ENCODE data around the gene IPO11.

Gene IPO11

DNA sequence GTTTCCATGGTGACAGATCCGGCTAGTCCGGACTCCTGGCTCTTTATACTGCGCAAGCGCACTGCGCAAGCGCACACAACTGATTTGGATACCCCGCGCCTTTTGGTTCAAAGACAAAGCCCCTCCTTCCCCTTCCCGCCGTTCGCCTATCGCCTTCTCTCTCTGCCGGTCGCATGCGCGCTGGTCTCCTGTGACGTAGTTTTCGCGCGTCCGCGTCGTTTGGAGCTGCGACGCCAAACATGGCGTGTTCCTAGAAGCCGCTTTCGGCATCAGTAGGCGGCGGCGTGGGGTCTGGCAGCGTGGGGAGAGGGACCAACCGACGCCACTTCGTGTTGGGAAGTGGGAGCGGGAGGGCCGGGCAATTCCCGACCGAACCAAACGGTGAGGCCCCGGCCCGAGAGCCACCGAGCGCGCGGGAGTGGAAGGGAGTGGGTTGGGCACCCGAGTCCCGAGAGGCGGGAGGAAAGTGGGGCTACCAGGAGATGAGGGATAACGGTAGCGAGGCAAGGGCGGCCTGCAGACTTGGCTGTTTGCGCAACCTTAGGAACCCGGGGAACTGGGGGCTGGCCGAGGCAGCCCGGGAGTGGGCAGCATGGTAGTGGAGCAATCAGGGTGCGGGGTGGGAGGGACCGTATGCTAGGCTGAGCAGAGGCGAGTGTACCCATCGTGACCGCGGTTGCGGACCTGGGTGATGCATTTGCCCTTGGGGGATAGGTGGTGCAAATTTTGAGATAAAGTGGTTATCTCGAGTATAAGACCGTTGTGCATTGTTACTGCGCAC lies at the start of gene IPO11:
TSS of gene IPO11 (plus strand) at position 215 of the 781 bp plus-strand sequence. CDS start 24,517 bp downstream, outside the sequence.
- Histone ChIP-seq H3K27ac (ENCODE audit: low read depth, low read length) (no peak within 1 kb of the TSS), H3K9me3 (ENCODE audit: insufficient read depth, low read length) (no peaks in the 10 kb centered on the region), H3K9me2 (replicated peaks; ENCODE audit: insufficient read depth, low read length) (no peaks in the 10 kb centered on the region), H2AFZ (ENCODE audit: low read depth, low read length, severe bottlenecking) (peak within 1 kb of the TSS; percentile 97), H3K79me2 (ENCODE audit: insufficient read depth, low read length) (peaks cover 49% of the 10 kb centered on the region), H3K36me3 (ENCODE audit: low read length) (no peaks in the 10 kb centered on the region), H3F3A (ENCODE audit: insufficient read depth) (0 out of 2 replicates have a peak, but pooled peaks cover 3% of the 10 kb centered on the region), H3K27me3 (ENCODE audit: low read length) (no peaks in the 10 kb centered on the region), H3K4me2 (ENCODE audit: low read depth, low read length, poor library complexity, severe bottlenecking) (peak within 1 kb of the TSS; percentile 97), H3K9ac (ENCODE audit: low read length) (peak within 1 kb of the TSS; percentile 76), H3K4me3 (ENCODE audit: insufficient read depth, low read length, poor library complexity, severe bottlenecking) (peak within 1 kb of the TSS; percentile 90), H4K20me1 (ENCODE audit: low read depth, low read length) (peaks cover 3% of the 10 kb centered on the region; the same call in 1 of the 2 replicates)
- TF ChIP-seq, protein P1, sequence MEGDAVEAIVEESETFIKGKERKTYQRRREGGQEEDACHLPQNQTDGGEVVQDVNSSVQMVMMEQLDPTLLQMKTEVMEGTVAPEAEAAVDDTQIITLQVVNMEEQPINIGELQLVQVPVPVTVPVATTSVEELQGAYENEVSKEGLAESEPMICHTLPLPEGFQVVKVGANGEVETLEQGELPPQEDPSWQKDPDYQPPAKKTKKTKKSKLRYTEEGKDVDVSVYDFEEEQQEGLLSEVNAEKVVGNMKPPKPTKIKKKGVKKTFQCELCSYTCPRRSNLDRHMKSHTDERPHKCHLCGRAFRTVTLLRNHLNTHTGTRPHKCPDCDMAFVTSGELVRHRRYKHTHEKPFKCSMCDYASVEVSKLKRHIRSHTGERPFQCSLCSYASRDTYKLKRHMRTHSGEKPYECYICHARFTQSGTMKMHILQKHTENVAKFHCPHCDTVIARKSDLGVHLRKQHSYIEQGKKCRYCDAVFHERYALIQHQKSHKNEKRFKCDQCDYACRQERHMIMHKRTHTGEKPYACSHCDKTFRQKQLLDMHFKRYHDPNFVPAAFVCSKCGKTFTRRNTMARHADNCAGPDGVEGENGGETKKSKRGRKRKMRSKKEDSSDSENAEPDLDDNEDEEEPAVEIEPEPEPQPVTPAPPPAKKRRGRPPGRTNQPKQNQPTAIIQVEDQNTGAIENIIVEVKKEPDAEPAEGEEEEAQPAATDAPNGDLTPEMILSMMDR (IDR thresholded peaks at IDR 0.05; ENCODE audit: insufficient read depth, low read length, poor library complexity, severe bottlenecking) = no peak
- no peak for TF ChIP-seq EZH2phosphoT487 (conservative IDR thresholded peaks at IDR 0.05; ENCODE audit: low read length)

DNA sequence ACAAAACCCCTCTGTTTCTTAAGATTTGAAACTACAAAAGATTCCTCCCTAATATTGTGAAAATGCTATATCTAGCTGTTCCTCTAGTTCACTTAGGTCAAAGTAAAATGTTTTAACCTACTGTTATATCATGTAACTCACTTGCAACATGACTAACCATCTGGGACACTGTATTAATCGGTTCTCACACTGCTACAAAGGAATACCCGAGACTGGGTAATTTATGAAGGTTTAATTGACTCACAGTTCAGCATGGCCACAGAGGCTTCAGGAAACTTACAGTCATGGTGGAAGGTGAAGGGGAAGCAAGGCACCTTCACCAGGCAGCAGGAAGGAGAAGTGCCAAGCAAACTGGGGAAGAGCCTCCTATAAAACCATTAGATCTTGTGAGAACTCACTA lies 43.5 kb upstream of the IPO11 start:
- no peak overlapping the region for H3K27ac ChIP-seq (ENCODE audit: low read depth, low read length)
- no peaks in the 10 kb centered on the region for H3K9me2 ChIP-seq (replicated peaks; ENCODE audit: insufficient read depth, low read length)
- H2AFZ ChIP-seq (ENCODE audit: low read depth, low read length, severe bottlenecking) = no peak overlapping the region
- TF ChIP-seq EZH2phosphoT487 (conservative IDR thresholded peaks at IDR 0.05; ENCODE audit: low read length) = no peak
- TF ChIP-seq, protein P1 (IDR thresholded peaks at IDR 0.05; ENCODE audit: insufficient read depth, low read length, poor library complexity, severe bottlenecking) = no peak
- no peak overlapping the region for H3K4me2 ChIP-seq (ENCODE audit: low read depth, low read length, poor library complexity, severe bottlenecking)
- H3K9ac ChIP-seq (ENCODE audit: low read length) = no peak overlapping the region
- no peaks in the 10 kb centered on the region for H3K9me3 ChIP-seq (ENCODE audit: insufficient read depth, low read length)
- peaks cover 10% of the 10 kb centered on the region; the same call in 1 of the 2 replicates for H3F3A ChIP-seq (ENCODE audit: insufficient read depth)
- H3K27me3 ChIP-seq (ENCODE audit: low read length) = no peaks in the 10 kb centered on the region
- H3K4me3 ChIP-seq (ENCODE audit: insufficient read depth, low read length, poor library complexity, severe bottlenecking) = no peak overlapping the region
- peaks cover 55% of the 10 kb centered on the region; the same call in 1 of the 2 replicates for H3K36me3 ChIP-seq (ENCODE audit: low read length)
- no peaks in the 10 kb centered on the region for H3K79me2 ChIP-seq (ENCODE audit: insufficient read depth, low read length)
- no peaks in the 10 kb centered on the region for H4K20me1 ChIP-seq (ENCODE audit: low read depth, low read length)

DNA sequence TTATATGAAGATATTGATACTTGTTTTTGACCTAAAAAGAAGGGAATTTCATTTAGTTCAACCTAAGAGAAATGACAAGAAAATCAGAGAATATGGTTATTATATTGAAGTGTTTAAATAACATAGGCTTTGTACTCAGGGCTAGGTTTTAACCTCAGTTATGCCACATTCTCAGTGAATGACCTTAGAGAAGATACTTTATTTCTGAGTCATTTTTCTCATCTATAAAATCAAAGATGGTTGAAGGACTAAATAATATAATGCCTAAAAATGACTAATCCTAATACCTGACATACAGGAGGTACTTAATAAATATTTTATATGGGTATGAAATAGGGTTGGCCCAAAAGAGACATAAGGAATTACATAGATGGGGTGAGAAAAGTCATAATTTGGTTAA lies 41.2 kb upstream of the IPO11 start:
- Histone ChIP-seq H3K79me2 (ENCODE audit: insufficient read depth, low read length) (no peaks in the 10 kb centered on the region), H3F3A (ENCODE audit: insufficient read depth) (peaks cover 5% of the 10 kb centered on the region; the same call in 1 of the 2 replicates), H3K9me2 (replicated peaks; ENCODE audit: insufficient read depth, low read length) (no peaks in the 10 kb centered on the region), H3K27me3 (ENCODE audit: low read length) (no peaks in the 10 kb centered on the region), H3K9me3 (ENCODE audit: insufficient read depth, low read length) (no peaks in the 10 kb centered on the region), H3K4me2 (ENCODE audit: low read depth, low read length, poor library complexity, severe bottlenecking) (no peak overlapping the region), H2AFZ (ENCODE audit: low read depth, low read length, severe bottlenecking) (no peak overlapping the region), H3K36me3 (ENCODE audit: low read length) (peaks cover 54% of the 10 kb centered on the region; the same call in 1 of the 2 replicates), H4K20me1 (ENCODE audit: low read depth, low read length) (no peaks in the 10 kb centered on the region), H3K27ac (ENCODE audit: low read depth, low read length) (no peak overlapping the region), H3K4me3 (ENCODE audit: insufficient read depth, low read length, poor library complexity, severe bottlenecking) (no peak overlapping the region), H3K9ac (ENCODE audit: low read length) (no peak overlapping the region)
- no peak for TF ChIP-seq EZH2phosphoT487 (conservative IDR thresholded peaks at IDR 0.05; ENCODE audit: low read length)

DNA sequence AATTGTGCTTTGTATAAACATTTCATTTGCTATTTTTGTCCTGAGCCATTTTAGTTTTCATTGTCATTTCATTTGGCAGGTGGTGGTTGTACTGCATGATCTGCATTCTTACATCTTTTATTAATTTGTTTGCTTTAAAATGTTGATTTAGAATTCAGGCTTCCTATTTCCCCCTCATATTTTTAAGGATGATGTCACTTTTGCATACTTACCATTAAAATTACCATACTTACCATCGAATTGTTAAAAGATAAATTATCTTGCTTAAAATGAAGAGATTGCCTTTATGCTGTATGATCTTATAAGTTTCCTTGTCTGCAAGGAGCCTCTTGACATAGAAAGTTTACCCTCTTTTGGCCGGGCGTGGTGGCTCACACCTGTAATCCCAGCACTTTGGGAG lies 40.0 kb upstream of the IPO11 start:
- Histone ChIP-seq H3K27me3 (ENCODE audit: low read length) (no peaks in the 10 kb centered on the region), H3K9me3 (ENCODE audit: insufficient read depth, low read length) (no peaks in the 10 kb centered on the region), H3K79me2 (ENCODE audit: insufficient read depth, low read length) (no peaks in the 10 kb centered on the region), H3F3A (ENCODE audit: insufficient read depth) (peaks cover 5% of the 10 kb centered on the region; the same call in 1 of the 2 replicates), H3K9me2 (replicated peaks; ENCODE audit: insufficient read depth, low read length) (no peaks in the 10 kb centered on the region), H3K9ac (ENCODE audit: low read length) (no peak overlapping the region), H3K27ac (ENCODE audit: low read depth, low read length) (no peak overlapping the region), H3K36me3 (ENCODE audit: low read length) (peaks cover 58% of the 10 kb centered on the region; the same call in 1 of the 2 replicates), H4K20me1 (ENCODE audit: low read depth, low read length) (no peaks in the 10 kb centered on the region), H2AFZ (ENCODE audit: low read depth, low read length, severe bottlenecking) (no peak overlapping the region), H3K4me2 (ENCODE audit: low read depth, low read length, poor library complexity, severe bottlenecking) (no peak overlapping the region), H3K4me3 (ENCODE audit: insufficient read depth, low read length, poor library complexity, severe bottlenecking) (no peak overlapping the region)
- no peak for TF ChIP-seq EZH2phosphoT487 (conservative IDR thresholded peaks at IDR 0.05; ENCODE audit: low read length)
- TF ChIP-seq, protein P1 (IDR thresholded peaks at IDR 0.05; ENCODE audit: insufficient read depth, low read length, poor library complexity, severe bottlenecking) = no peak
